ENCODE measurements around the gene STRN4.

GRCh38 chr19:46718934-46719622 lies 27.2 kb downstream of the STRN4 start:
- TF ChIP-seq CTCF (IDR thresholded peaks at IDR 0.05 in 2 of 3, conservative IDR thresholded peaks at IDR 0.05 in 1 of 3; ENCODE audit: borderline replicate concordance in 1 of 3, insufficient read depth in 1 of 3, low read depth in 2 of 3, low read length in 2 of 3) (no peak), EZH2 (IDR thresholded peaks at IDR 0.05) (no peak), SRF (IDR thresholded peaks at IDR 0.05; ENCODE audit: low read depth) (no peak), POLR2A (IDR thresholded peaks at IDR 0.05; ENCODE audit: borderline replicate concordance, extremely low read depth, insufficient read depth, insufficient read length) (no peak), EGR1 (IDR thresholded peaks at IDR 0.05; ENCODE audit: low read depth) (no peak)
- TF ChIP-seq, protein P1, sequence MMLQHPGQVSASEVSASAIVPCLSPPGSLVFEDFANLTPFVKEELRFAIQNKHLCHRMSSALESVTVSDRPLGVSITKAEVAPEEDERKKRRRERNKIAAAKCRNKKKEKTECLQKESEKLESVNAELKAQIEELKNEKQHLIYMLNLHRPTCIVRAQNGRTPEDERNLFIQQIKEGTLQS (IDR thresholded peaks at IDR 0.05): no peak
